Measurements from ENCODE around the gene HTR6. TPM values are rescaled to one million over a fixed set of nuclear protein-coding genes. Genes with fewer than 3 reads are reported as not detected.

The HTR6 gene
- total RNA-seq, 1 donor from 2014 or later: 0.11 TPM

DNA sequence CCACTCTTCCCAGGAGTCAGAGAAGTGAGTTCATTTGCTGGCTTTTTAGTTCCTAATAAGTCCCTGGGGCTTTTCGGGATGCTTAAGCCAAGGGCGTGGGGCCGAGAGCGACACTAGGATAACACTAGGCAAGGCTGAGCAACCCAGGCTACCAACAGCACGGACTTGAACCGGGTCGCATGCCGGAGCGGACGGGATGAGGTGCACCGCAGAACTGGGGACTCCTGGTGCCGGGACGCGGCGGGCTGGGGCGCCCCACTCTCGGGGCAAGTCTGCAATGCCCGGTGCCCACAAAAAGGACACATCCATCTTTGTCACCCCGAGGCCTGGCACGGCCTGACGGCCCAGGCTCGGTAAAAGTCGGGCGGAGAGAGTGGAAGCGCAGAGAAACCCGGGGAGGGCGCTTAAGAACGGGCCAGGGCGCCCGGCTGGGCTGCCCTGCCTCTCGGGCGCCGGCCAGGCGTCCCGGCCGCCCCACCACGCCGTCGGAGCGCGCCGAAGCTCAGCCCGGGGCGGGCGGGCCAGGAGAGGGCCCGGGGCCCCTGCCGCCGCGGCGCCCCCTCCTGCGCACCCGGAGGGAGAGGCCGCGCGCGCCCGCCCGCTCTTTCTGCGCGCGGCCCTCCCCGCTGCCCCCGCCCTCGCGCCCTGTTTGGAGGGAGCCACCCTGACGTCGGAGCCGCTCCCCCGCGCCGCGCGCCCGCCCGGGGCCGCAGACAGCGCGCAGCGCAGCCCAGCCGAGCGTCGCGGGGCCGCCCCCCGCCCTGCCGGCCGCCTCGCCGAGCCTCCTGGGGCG lies 20.9 kb upstream of the HTR6 start, which contains the start of gene NBL1:
Gene NBL1, plus strand, starts transcription at position 710 of the 793 bp plus-strand sequence. CDS start 10,720 bp downstream, outside the sequence.
- peak within 1 kb of the TSS; percentile 98 for H3K4me3 Mint-ChIP-seq (ENCODE audit: unreplicated experiment)
- peaks cover 2% of the 10 kb centered on the region for H3K36me3 Mint-ChIP-seq (ENCODE audit: low read depth, unreplicated experiment)
- FAIRE-seq (no peak), DNase-seq (ENCODE audit: low read depth) (peak; percentile 44)
- no peaks in the 10 kb centered on the region for H3K9me3 ChIP-seq (ENCODE audit: insufficient read depth, low read depth, low read length)
- peaks cover 38% of the 10 kb centered on the region for H3K4me1 ChIP-seq (ENCODE audit: insufficient read depth, low read length)
- H3K4me1 Mint-ChIP-seq (ENCODE audit: low read depth, unreplicated experiment): peaks cover 17% of the 10 kb centered on the region
- peak within 1 kb of the TSS; percentile 40 for H3K27ac ChIP-seq (ENCODE audit: low read depth, low read length)
- peak within 1 kb of the TSS; percentile 84 for H2AFZ ChIP-seq (ENCODE audit: low read depth, low read length)
- H4K20me1 ChIP-seq (ENCODE audit: insufficient read depth, low read length): peaks cover 41% of the 10 kb centered on the region
- H3K4me2 ChIP-seq (ENCODE audit: low read length): peak within 1 kb of the TSS; percentile 100
- peaks cover 43% of the 10 kb centered on the region for H3K79me2 ChIP-seq (ENCODE audit: insufficient read depth, low read length)
- H3K27me3 ChIP-seq (ENCODE audit: insufficient read depth, low read length): no peaks in the 10 kb centered on the region
- H3K27me3 Mint-ChIP-seq (ENCODE audit: low read depth, unreplicated experiment): peaks cover 10% of the 10 kb centered on the region
- TF ChIP-seq EZH2 (IDR thresholded peaks at IDR 0.05; ENCODE audit: insufficient read depth, low read length): no peak
- TF ChIP-seq, protein P1, sequence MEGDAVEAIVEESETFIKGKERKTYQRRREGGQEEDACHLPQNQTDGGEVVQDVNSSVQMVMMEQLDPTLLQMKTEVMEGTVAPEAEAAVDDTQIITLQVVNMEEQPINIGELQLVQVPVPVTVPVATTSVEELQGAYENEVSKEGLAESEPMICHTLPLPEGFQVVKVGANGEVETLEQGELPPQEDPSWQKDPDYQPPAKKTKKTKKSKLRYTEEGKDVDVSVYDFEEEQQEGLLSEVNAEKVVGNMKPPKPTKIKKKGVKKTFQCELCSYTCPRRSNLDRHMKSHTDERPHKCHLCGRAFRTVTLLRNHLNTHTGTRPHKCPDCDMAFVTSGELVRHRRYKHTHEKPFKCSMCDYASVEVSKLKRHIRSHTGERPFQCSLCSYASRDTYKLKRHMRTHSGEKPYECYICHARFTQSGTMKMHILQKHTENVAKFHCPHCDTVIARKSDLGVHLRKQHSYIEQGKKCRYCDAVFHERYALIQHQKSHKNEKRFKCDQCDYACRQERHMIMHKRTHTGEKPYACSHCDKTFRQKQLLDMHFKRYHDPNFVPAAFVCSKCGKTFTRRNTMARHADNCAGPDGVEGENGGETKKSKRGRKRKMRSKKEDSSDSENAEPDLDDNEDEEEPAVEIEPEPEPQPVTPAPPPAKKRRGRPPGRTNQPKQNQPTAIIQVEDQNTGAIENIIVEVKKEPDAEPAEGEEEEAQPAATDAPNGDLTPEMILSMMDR (IDR thresholded peaks at IDR 0.05; ENCODE audit: insufficient read depth, low read depth, low read length): no peak
- H3K27ac Mint-ChIP-seq (ENCODE audit: unreplicated experiment): peak within 1 kb of the TSS; percentile 89
- peak within 1 kb of the TSS; percentile 78 for H3K4me3 ChIP-seq (ENCODE audit: insufficient read depth, low read depth, low read length)
- H3K9ac ChIP-seq (ENCODE audit: low read length): peak within 1 kb of the TSS; percentile 92
- H3K9me3 Mint-ChIP-seq (ENCODE audit: unreplicated experiment): no peaks in the 10 kb centered on the region
- no peaks in the 10 kb centered on the region for H3K36me3 ChIP-seq (ENCODE audit: insufficient read depth, low read length)

DNA sequence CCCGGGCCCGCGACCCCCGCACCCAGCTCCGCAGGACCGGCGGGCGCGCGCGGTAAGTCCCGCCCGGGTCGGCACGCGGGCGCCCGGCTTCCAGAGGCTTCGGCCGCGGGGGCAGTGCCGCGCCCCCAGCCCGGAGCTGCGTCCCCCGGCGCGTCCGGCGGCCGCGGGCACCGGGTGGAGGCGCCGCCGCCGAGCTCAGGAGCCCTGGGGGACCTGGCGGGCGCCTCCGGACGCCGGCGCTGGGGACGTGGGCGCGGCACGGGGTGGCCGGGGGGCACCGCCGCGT lies 20.3 kb upstream of the HTR6 start:
- no peaks in the 10 kb centered on the region for H3K27me3 ChIP-seq (ENCODE audit: insufficient read depth, low read length)
- no peak for DNase-seq (ENCODE audit: low read depth)
- TF ChIP-seq EZH2 (IDR thresholded peaks at IDR 0.05; ENCODE audit: insufficient read depth, low read length): no peak
- no peaks in the 10 kb centered on the region for H3K9me3 ChIP-seq (ENCODE audit: insufficient read depth, low read depth, low read length)
- peak overlapping the region; percentile 98 for H3K4me3 Mint-ChIP-seq (ENCODE audit: unreplicated experiment)
- peaks cover 38% of the 10 kb centered on the region for H3K4me1 ChIP-seq (ENCODE audit: insufficient read depth, low read length)
- peaks cover 10% of the 10 kb centered on the region for H3K27me3 Mint-ChIP-seq (ENCODE audit: low read depth, unreplicated experiment)
- peaks cover 17% of the 10 kb centered on the region for H3K4me1 Mint-ChIP-seq (ENCODE audit: low read depth, unreplicated experiment)
- peaks cover 46% of the 10 kb centered on the region for H3K79me2 ChIP-seq (ENCODE audit: insufficient read depth, low read length)
- no peaks in the 10 kb centered on the region for H3K9me3 Mint-ChIP-seq (ENCODE audit: unreplicated experiment)
- H3K4me2 ChIP-seq (ENCODE audit: low read length): peak overlapping the region; percentile 100
- H3K36me3 ChIP-seq (ENCODE audit: insufficient read depth, low read length): no peaks in the 10 kb centered on the region
- no peak overlapping the region for H3K27ac ChIP-seq (ENCODE audit: low read depth, low read length)
- H2AFZ ChIP-seq (ENCODE audit: low read depth, low read length): peak overlapping the region; percentile 79
- no peak for FAIRE-seq
- peak overlapping the region; percentile 78 for H3K4me3 ChIP-seq (ENCODE audit: insufficient read depth, low read depth, low read length)
- peaks cover 2% of the 10 kb centered on the region for H3K36me3 Mint-ChIP-seq (ENCODE audit: low read depth, unreplicated experiment)
- no peak overlapping the region for H3K27ac Mint-ChIP-seq (ENCODE audit: unreplicated experiment)
- H4K20me1 ChIP-seq (ENCODE audit: insufficient read depth, low read length): peaks cover 44% of the 10 kb centered on the region
- peak overlapping the region; percentile 92 for H3K9ac ChIP-seq (ENCODE audit: low read length)

DNA sequence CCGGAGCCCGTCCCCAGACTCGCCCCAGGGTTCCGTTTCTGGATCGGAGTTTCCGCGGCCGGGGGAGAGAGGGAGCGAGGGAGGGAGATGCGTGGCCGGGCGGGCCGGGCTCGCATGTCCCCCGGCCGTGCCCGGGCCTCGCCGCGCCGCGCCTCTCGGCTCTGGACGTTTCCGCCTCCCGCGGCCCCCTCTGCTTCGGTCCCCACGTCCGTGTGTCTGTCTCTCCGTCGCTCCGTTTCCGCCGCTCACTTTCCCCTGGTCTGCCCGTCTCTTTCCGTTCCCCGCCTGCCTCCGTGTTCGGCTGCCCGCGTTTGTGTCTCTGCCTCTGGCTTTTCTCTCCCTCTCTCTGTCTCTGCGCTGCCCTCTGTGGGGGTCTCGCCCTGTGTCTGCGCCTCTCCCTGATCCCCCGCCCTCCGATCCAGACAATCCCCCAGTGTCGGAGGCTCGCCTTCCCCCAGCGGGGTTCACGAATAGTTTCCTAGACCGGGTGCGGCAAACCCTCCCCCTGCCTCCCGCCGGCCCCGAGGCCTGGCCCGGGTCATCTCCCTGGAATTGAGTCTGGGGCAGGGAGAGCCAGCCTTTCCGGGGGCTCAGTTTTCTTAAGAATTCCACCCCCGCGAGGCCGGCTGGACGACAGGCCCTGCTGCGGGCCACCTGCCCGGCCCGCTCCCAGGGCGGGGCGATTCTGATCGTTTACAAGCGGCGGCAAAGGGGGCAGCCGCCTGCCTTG lies 19.8 kb upstream of the HTR6 start:
- TF ChIP-seq, protein P1 (IDR thresholded peaks at IDR 0.05; ENCODE audit: insufficient read depth, low read depth, low read length): no peak
- TF ChIP-seq EZH2 (IDR thresholded peaks at IDR 0.05; ENCODE audit: insufficient read depth, low read length): no peak
- Histone ChIP-seq H2AFZ (ENCODE audit: low read depth, low read length) (peak overlapping the region; percentile 79), H3K4me2 (ENCODE audit: low read length) (peak overlapping the region; percentile 100), H3K9ac (ENCODE audit: low read length) (peak overlapping the region; percentile 92), H3K9me3 (ENCODE audit: insufficient read depth, low read depth, low read length) (no peaks in the 10 kb centered on the region), H3K79me2 (ENCODE audit: insufficient read depth, low read length) (peaks cover 50% of the 10 kb centered on the region), H3K4me1 (ENCODE audit: insufficient read depth, low read length) (peaks cover 37% of the 10 kb centered on the region), H3K27ac (ENCODE audit: low read depth, low read length) (peak overlapping the region; percentile 40), H4K20me1 (ENCODE audit: insufficient read depth, low read length) (peaks cover 47% of the 10 kb centered on the region), H3K4me3 (ENCODE audit: insufficient read depth, low read depth, low read length) (peak overlapping the region; percentile 78), H3K27me3 (ENCODE audit: insufficient read depth, low read length) (no peaks in the 10 kb centered on the region), H3K36me3 (ENCODE audit: insufficient read depth, low read length) (no peaks in the 10 kb centered on the region)
- Mint-ChIP-seq H3K36me3 (ENCODE audit: low read depth, unreplicated experiment) (peaks cover 2% of the 10 kb centered on the region), H3K27me3 (ENCODE audit: low read depth, unreplicated experiment) (peaks cover 9% of the 10 kb centered on the region), H3K4me1 (ENCODE audit: low read depth, unreplicated experiment) (peaks cover 17% of the 10 kb centered on the region), H3K9me3 (ENCODE audit: unreplicated experiment) (no peaks in the 10 kb centered on the region), H3K4me3 (ENCODE audit: unreplicated experiment) (peak overlapping the region; percentile 98), H3K27ac (ENCODE audit: unreplicated experiment) (peak overlapping the region; percentile 63)
- FAIRE-seq (no peak), DNase-seq (ENCODE audit: low read depth) (no peak)

Data from astrocyte (in vitro differentiated cells and primary cell).